Naive thymus-derived CD4-positive, alpha-beta T cell (primary cell): ENCODE data around the gene BCORL1. TPM values are rescaled to one million over a fixed set of nuclear protein-coding genes. Genes with fewer than 3 reads are reported as not detected.

Experiments
- ATAC-seq: fragments of 150-1000 bp; cut with Tn5 transposase; 2 replicates; pipeline ENCODE4 v1.10.0; 2021; ENCODE audit warnings: mild to moderate bottlenecking, moderate library complexity
- CTCF ChIA-PET: fragments of 350-600 bp; sonication (Branson Sonifier 250); formaldehyde crosslinking; loops from one replicate; lab custom pipeline; 2021; ENCODE audit warnings: antibody characterized with exemption; lab: Charles Lee
- POLR2A ChIA-PET: fragments of 350-600 bp; sonication (Branson Sonifier 250); formaldehyde crosslinking; loops from one replicate; lab custom pipeline; 2021; ENCODE audit warnings: antibody characterized with exemption, inconsistent platforms; lab: Charles Lee
- DNase-seq, 9 donors: peaks; one replicate each; pipeline versions ENCODE4 v3.0.0 to v3.0.0-alpha.2; 2020 to 2022; ENCODE audit warnings: mixed read lengths in 1 of 9
- H3K27ac ChIP-seq: one replicate; pipeline ENCODE4 v1.7.0; 2013; ENCODE audit warnings: mild to moderate bottlenecking, low read depth, low read length, moderate library complexity
- H3K27me3 ChIP-seq, 2 donors: one replicate each; pipeline ENCODE4 v1.7.0; 2013; ENCODE audit warnings: low read length in 2 of 2, mild to moderate bottlenecking in 2 of 2, moderate library complexity in 2 of 2; ENCODE audit not compliant: control insufficient read depth in 2 of 2, insufficient read depth in 2 of 2
- H3K36me3 ChIP-seq, 3 experiments: 1 replicate in 2 of 3; 2 replicates in 1 of 3; pipeline ENCODE4 v1.7.0; 2013; ENCODE audit warnings: low read length in 3 of 3, mild to moderate bottlenecking in 3 of 3, moderate library complexity in 1 of 3; ENCODE audit not compliant: insufficient read depth in 3 of 3, control insufficient read depth in 2 of 3
- H3K4me1 ChIP-seq, 2 donors: one replicate each; pipeline ENCODE4 v1.7.0; 2013; ENCODE audit warnings: low read length in 2 of 2, mild to moderate bottlenecking in 2 of 2, moderate library complexity in 1 of 2; ENCODE audit not compliant: control insufficient read depth in 2 of 2, insufficient read depth in 2 of 2
- H3K4me3 ChIP-seq: 2 replicates; pipeline ENCODE4 v1.7.0; 2013; ENCODE audit warnings: mild to moderate bottlenecking, low read length
- H3K9me3 ChIP-seq, 3 experiments: 1 replicate in 2 of 3; 2 replicates in 1 of 3; pipeline ENCODE4 v1.7.0; 2013; ENCODE audit warnings: low read length in 3 of 3; ENCODE audit not compliant: control insufficient read depth in 2 of 3
- H3K27ac Mint-ChIP-seq, 9 donors: one replicate each; pipeline ENCODE4 v1.8.0; 2020 to 2022; ENCODE audit warnings: mixed read lengths in 9 of 9, mild to moderate bottlenecking in 8 of 9, moderate library complexity in 5 of 9, inconsistent platforms in 2 of 9
- H3K27me3 Mint-ChIP-seq, 5 donors: one replicate each; pipeline ENCODE4 v1.8.0; 2021 to 2022; ENCODE audit warnings: mixed read lengths in 5 of 5, mild to moderate bottlenecking in 1 of 5
- H3K36me3 Mint-ChIP-seq, 5 donors: one replicate each; pipeline ENCODE4 v1.8.0; 2020 to 2022; ENCODE audit warnings: mixed read lengths in 5 of 5, mild to moderate bottlenecking in 3 of 5, inconsistent platforms in 1 of 5
- H3K4me1 Mint-ChIP-seq, 7 donors: one replicate each; pipeline ENCODE4 v1.8.0; 2020 to 2022; ENCODE audit warnings: mixed read lengths in 7 of 7, mild to moderate bottlenecking in 3 of 7, inconsistent platforms in 1 of 7
- H3K4me3 Mint-ChIP-seq, 10 donors: one replicate each; pipeline ENCODE4 v1.8.0; 2020 to 2022; ENCODE audit warnings: mild to moderate bottlenecking in 10 of 10, mixed read lengths in 10 of 10, moderate library complexity in 6 of 10, inconsistent platforms in 2 of 10
- H3K9me3 Mint-ChIP-seq, 11 donors: one replicate each; pipeline ENCODE4 v1.8.0; 2020 to 2022; ENCODE audit warnings: mixed read lengths in 11 of 11, mild to moderate bottlenecking in 4 of 11, inconsistent platforms in 1 of 11, moderate library complexity in 1 of 11
- intact Hi-C, 2 donors: fragments of 100-400 bp; cut with micrococcal nuclease; formaldehyde crosslinking; loops; one replicate each; pipeline ENCODE4 v1.15.1; 2023
- polyA plus RNA-seq, 2 donors: library from polyadenylated mRNA; unstranded; fragments of 300-500 nt; fragmentation: Illumina TruSeq; gene quantifications; one replicate each; pipeline ENCODE4 v1.2.3, GENCODE V29; 2021
- total RNA-seq, 6 experiments: library from RNA in 5 of 6; stranded (reverse) in 5 of 6; gene quantifications; 1 replicate in 5 of 6; 2 replicates in 1 of 6; pipeline ENCODE4 v1.2.3 and lab custom pipeline; 2021 to 2026

BCORL1 gene
- total and polyA plus RNA-seq, 7 experiments from 2014 or later, result 0.64 to 8.9 (median 7.4) TPM

- H3K36me3 ChIP-seq, result peaks cover 0 to 50% (median 4%) of the 10 kb centered on the region in 3 experiments
- POLR2A ChIA-PET, result no interaction called here
- ATAC-seq, result no peak
- H3K4me1 Mint-ChIP-seq, result peaks cover 0 to 12% (median 0%) of the 10 kb centered on the region in 7 donors
- peaks cover 0 to 2% (median 0%) of the 10 kb centered on the region in 11 donors for H3K9me3 Mint-ChIP-seq
- H3K4me3 Mint-ChIP-seq, result no peak overlapping the region
- no peak overlapping the region for H3K27ac ChIP-seq
- H3K27me3 ChIP-seq, result no peaks in the 10 kb centered on the region
- intact Hi-C loops, result loop anchor here in 1 of 2 donors (10.0 kb wide), 1 partner anchor 242 kb away; no protein-coding TSS in a partner anchor
- no peaks in the 10 kb centered on the region for H3K4me1 ChIP-seq
- H3K9me3 ChIP-seq, result no peaks in the 10 kb centered on the region
- no peak for DNase-seq
- peaks cover 0 to 11% (median 3%) of the 10 kb centered on the region in 5 donors for H3K36me3 Mint-ChIP-seq
- CTCF ChIA-PET, result interaction anchor here (1.6 kb wide), 1 partner anchor 13 kb away, joined by 3 read pairs; no protein-coding TSS in a partner anchor
- H3K27ac Mint-ChIP-seq, result peak overlapping the region in 1 of 9 donors; percentile 62
- no peak overlapping the region for H3K4me3 ChIP-seq
- H3K27me3 Mint-ChIP-seq, result no peaks in the 10 kb centered on the region
These were observed 84.7 kb downstream of the BCORL1 start for GRCh38 chrX:130066975-130067615.

GRCh38 chrX:130071611-130072344 is 89.3 kb downstream of the BCORL1 start:
- H3K9me3 Mint-ChIP-seq, result no peaks in the 10 kb centered on the region
- H3K27me3 ChIP-seq, result no peaks in the 10 kb centered on the region
- H3K36me3 ChIP-seq, result peaks cover 8 to 64% (median 9%) of the 10 kb centered on the region in 3 experiments
- peak overlapping the region in 4 of 9 donors; percentile 52 to 73 (median 59) for H3K27ac Mint-ChIP-seq
- intact Hi-C loops, result no loop called here
- no peaks in the 10 kb centered on the region for H3K4me1 ChIP-seq
- peaks cover 0 to 12% (median 3%) of the 10 kb centered on the region in 5 donors for H3K36me3 Mint-ChIP-seq
- DNase-seq, result no peak
- peaks cover 0 to 5% (median 0%) of the 10 kb centered on the region in 7 donors for H3K4me1 Mint-ChIP-seq
- no peak for ATAC-seq
- H3K27ac ChIP-seq, result no peak overlapping the region
- CTCF ChIA-PET, result no interaction called here
- no peak overlapping the region for H3K4me3 ChIP-seq
- H3K4me3 Mint-ChIP-seq, result no peak overlapping the region
- H3K27me3 Mint-ChIP-seq, result no peaks in the 10 kb centered on the region
- POLR2A ChIA-PET, result no interaction called here
- no peaks in the 10 kb centered on the region for H3K9me3 ChIP-seq

- no peaks in the 10 kb centered on the region for H3K27me3 Mint-ChIP-seq
- no peak for DNase-seq
- Histone ChIP-seq H3K27ac (no peak overlapping the region), H3K4me3 (no peak overlapping the region), H3K9me3 (no peaks in the 10 kb centered on the region), H3K36me3 (peaks cover 8 to 58% (median 9%) of the 10 kb centered on the region in 3 experiments), H3K4me1 (no peaks in the 10 kb centered on the region), H3K27me3 (no peaks in the 10 kb centered on the region)
- ChIA-PET POLR2A (no interaction called here), CTCF (no interaction called here)
- ATAC-seq, result no peak
- H3K9me3 Mint-ChIP-seq, result no peaks in the 10 kb centered on the region
- H3K4me3 Mint-ChIP-seq, result no peak overlapping the region
- H3K27ac Mint-ChIP-seq, result peak overlapping the region in 4 of 9 donors; percentile 27 to 73 (median 59)
- peaks cover 0 to 5% (median 0%) of the 10 kb centered on the region in 7 donors for H3K4me1 Mint-ChIP-seq
- H3K36me3 Mint-ChIP-seq, result peaks cover 0 to 10% (median 0%) of the 10 kb centered on the region in 5 donors
- intact Hi-C loops, result no loop called here
These were observed 89.9 kb downstream of the BCORL1 start for GRCh38 chrX:130072345-130072740.

GRCh38 chrX:130075777-130076176 is 93.3 kb downstream of the BCORL1 start:
- no peak for ATAC-seq

GRCh38 chrX:130079824-130080406 is 97.5 kb downstream of the BCORL1 start:
- Mint-ChIP-seq H3K9me3 (no peaks in the 10 kb centered on the region), H3K36me3 (peaks cover 0 to 18% (median 3%) of the 10 kb centered on the region in 5 donors), H3K4me3 (peak overlapping the region in 7 of 10 donors; percentile 14 to 64 (median 47)), H3K4me1 (peaks cover 19 to 46% (median 42%) of the 10 kb centered on the region in 7 donors), H3K27me3 (no peaks in the 10 kb centered on the region), H3K27ac (peak overlapping the region; percentile 66 to 92 (median 85))
- H3K4me1 ChIP-seq, result peaks cover 26 to 30% of the 10 kb centered on the region in 2 donors
- ATAC-seq (no peak), DNase-seq (peak in 8 of 9 donors; percentile 13 to 66 (median 52))
- intact Hi-C loops, result loop anchor here (1.0 to 10.0 kb wide), 3 partner anchors 112 to 1735 kb away; no protein-coding TSS in a partner anchor
- CTCF ChIA-PET, result interaction anchor here (0.6 to 5.5 kb wide), 20 partner anchors 9 to 477 kb away, joined by 3 to 83 read pairs (median 4); no protein-coding TSS in a partner anchor
- peaks cover 0 to 13% (median 2%) of the 10 kb centered on the region in 3 experiments for H3K36me3 ChIP-seq
- no peaks in the 10 kb centered on the region for H3K27me3 ChIP-seq
- H3K9me3 ChIP-seq, result no peaks in the 10 kb centered on the region
- peak overlapping the region; percentile 41 for H3K27ac ChIP-seq
- no peak overlapping the region for H3K4me3 ChIP-seq
- POLR2A ChIA-PET, result interaction anchor here (0.6 to 1.6 kb wide), 4 partner anchors 14 to 86 kb away, joined by 3 to 6 read pairs (median 4); partner anchors contain the start of gene AIFM1

More at GRCh38 chrX:130075777-130076176, 93.3 kb downstream of the BCORL1 start:
- H3K27ac ChIP-seq, result no peak overlapping the region
- peaks cover 8 to 38% (median 8%) of the 10 kb centered on the region in 3 experiments for H3K36me3 ChIP-seq
- Mint-ChIP-seq H3K4me3 (no peak overlapping the region), H3K27me3 (no peaks in the 10 kb centered on the region), H3K27ac (peak overlapping the region in 1 of 9 donors; percentile 41), H3K9me3 (no peaks in the 10 kb centered on the region), H3K36me3 (peaks cover 0 to 14% (median 5%) of the 10 kb centered on the region in 5 donors), H3K4me1 (peaks cover 5 to 17% (median 10%) of the 10 kb centered on the region in 7 donors)
- POLR2A ChIA-PET, result no interaction called here
- no peak for DNase-seq
- H3K4me3 ChIP-seq, result no peak overlapping the region
- H3K4me1 ChIP-seq, result peaks cover 5 to 8% of the 10 kb centered on the region in 2 donors
- intact Hi-C loops, result no loop called here
- no peaks in the 10 kb centered on the region for H3K9me3 ChIP-seq
- H3K27me3 ChIP-seq, result no peaks in the 10 kb centered on the region
- CTCF ChIA-PET, result interaction anchor here (1.3 kb wide), 1 partner anchor 12 kb away, joined by 6 read pairs; no protein-coding TSS in a partner anchor
